Mesothelial cell of epicardium (in vitro differentiated cells): ENCODE data around the gene ROR2. TPM values are rescaled to one million over a fixed set of nuclear protein-coding genes. Genes with fewer than 3 reads are reported as not detected.

Experiments used
- DNase-seq, 2 experiments: peaks; one replicate each; pipeline ENCODE4 v3.0.0; 2021; ENCODE audit warnings: low spot score in 2 of 2; ENCODE audit not compliant: unreplicated experiment in 2 of 2
- H3K27ac Mint-ChIP-seq: 2 replicates; pipeline ENCODE4 v1.8.0; 2021; ENCODE audit warnings: mixed read lengths
- H3K27me3 Mint-ChIP-seq: 2 replicates; pipeline ENCODE4 v1.8.0; 2021; ENCODE audit warnings: low read depth, mixed read lengths
- H3K36me3 Mint-ChIP-seq: 2 replicates; pipeline ENCODE4 v1.8.0; 2021; ENCODE audit warnings: mixed read lengths
- H3K4me1 Mint-ChIP-seq: 2 replicates; pipeline ENCODE4 v1.8.0; 2021; ENCODE audit warnings: mixed read lengths
- H3K4me3 Mint-ChIP-seq: 2 replicates; pipeline ENCODE4 v1.8.0; 2021; ENCODE audit warnings: mild to moderate bottlenecking, moderate library complexity, mixed read lengths
- H3K9me3 Mint-ChIP-seq: 2 replicates; pipeline ENCODE4 v1.8.0; 2021; ENCODE audit warnings: mixed read lengths
- total RNA-seq: library from RNA; stranded (reverse); gene quantifications from 3 replicates; pipeline ENCODE4 v1.2.1, GENCODE V29; 2021
- TF ChIP-seq, protein P1 (sequence below): fragments of 200-600 bp; sonication (generic); IDR thresholded peaks from one replicate; pipeline ENCODE4 v1.5.0; 2021; ENCODE audit warnings: antibody characterized with exemption; ENCODE audit not compliant: unreplicated experiment

The ROR2 gene
- total RNA-seq, 1 donor from 2014 or later = 41.0 TPM

DNA sequence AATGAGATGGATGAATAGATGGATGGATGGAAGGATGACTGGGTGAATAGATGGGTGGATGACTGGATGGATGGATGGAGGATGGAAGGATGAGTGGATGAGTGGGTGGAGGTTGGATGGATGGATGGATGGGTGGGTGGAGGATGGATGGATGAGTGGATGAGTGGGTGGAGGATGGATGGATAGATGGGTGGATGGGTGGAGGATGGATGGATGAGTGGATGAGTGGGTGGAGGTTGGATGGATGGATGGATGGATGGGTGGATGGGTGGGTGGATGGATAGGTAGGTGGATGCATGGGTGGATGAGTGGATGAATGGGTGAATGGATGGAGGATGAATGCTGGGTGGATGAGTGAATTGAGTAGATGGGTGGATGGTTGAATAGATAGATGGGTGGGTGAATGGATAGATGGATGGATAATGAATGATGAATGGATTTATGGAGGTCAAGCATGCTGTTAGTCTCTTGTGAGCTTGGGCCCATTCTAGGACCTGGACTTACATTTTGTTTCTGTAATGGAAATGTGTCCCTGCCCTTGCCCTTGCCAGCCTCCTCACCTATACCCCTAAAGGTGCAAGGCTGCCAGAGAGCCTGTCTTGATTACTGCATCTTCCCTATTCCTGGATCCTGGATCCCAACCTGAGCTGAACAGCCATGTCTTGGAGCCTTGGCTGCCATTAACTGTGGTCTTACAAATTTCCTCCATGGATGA is 366.7 kb downstream of the ROR2 start:
- TF ChIP-seq, protein P1, sequence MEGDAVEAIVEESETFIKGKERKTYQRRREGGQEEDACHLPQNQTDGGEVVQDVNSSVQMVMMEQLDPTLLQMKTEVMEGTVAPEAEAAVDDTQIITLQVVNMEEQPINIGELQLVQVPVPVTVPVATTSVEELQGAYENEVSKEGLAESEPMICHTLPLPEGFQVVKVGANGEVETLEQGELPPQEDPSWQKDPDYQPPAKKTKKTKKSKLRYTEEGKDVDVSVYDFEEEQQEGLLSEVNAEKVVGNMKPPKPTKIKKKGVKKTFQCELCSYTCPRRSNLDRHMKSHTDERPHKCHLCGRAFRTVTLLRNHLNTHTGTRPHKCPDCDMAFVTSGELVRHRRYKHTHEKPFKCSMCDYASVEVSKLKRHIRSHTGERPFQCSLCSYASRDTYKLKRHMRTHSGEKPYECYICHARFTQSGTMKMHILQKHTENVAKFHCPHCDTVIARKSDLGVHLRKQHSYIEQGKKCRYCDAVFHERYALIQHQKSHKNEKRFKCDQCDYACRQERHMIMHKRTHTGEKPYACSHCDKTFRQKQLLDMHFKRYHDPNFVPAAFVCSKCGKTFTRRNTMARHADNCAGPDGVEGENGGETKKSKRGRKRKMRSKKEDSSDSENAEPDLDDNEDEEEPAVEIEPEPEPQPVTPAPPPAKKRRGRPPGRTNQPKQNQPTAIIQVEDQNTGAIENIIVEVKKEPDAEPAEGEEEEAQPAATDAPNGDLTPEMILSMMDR = no peak
- no peaks in the 10 kb centered on the region for H3K36me3 Mint-ChIP-seq
- H3K4me3 Mint-ChIP-seq = no peak overlapping the region
- no peaks in the 10 kb centered on the region for H3K9me3 Mint-ChIP-seq
- H3K27ac Mint-ChIP-seq = no peak overlapping the region
- no peaks in the 10 kb centered on the region for H3K27me3 Mint-ChIP-seq
- no peak for DNase-seq
- H3K4me1 Mint-ChIP-seq = no peaks in the 10 kb centered on the region

DNA sequence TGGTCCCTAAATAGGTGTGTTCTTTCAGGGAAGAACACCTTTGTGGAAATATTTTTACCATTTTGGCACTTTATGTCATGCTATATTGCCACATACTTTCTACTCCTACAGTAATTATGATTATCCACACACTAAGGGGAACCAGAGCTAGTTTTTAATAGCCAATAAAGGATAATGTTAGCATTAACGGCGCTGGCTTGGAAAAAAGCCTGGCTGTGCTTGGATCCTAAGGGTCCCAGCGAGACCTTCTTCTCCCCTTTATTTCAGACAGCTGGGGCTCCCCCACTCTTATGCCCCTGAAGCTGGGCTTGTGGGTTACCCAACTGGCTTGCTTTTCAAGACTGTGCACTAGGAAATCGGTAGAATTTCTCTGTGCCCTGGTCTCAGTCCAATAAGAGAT is 367.8 kb downstream of the ROR2 start:
- no peaks in the 10 kb centered on the region for H3K9me3 Mint-ChIP-seq
- no peak for DNase-seq

GRCh38 chr9:91580136-91580535 is 369.9 kb downstream of the ROR2 start:
- Mint-ChIP-seq H3K36me3 (no peaks in the 10 kb centered on the region), H3K9me3 (no peaks in the 10 kb centered on the region), H3K27me3 (no peaks in the 10 kb centered on the region), H3K27ac (no peak overlapping the region), H3K4me3 (no peak overlapping the region), H3K4me1 (no peaks in the 10 kb centered on the region)
- DNase-seq = no peak
- TF ChIP-seq, protein P1 = no peak

More for the DNA sequence above, 367.8 kb downstream of the ROR2 start:
- H3K27ac Mint-ChIP-seq = no peak overlapping the region
- H3K4me1 Mint-ChIP-seq = no peaks in the 10 kb centered on the region
- H3K4me3 Mint-ChIP-seq = no peak overlapping the region
- TF ChIP-seq, protein P1 = no peak
- H3K36me3 Mint-ChIP-seq = no peaks in the 10 kb centered on the region
- H3K27me3 Mint-ChIP-seq = no peaks in the 10 kb centered on the region

- Mint-ChIP-seq H3K9me3 (no peaks in the 10 kb centered on the region), H3K27me3 (no peaks in the 10 kb centered on the region), H3K4me3 (no peak overlapping the region), H3K36me3 (no peaks in the 10 kb centered on the region), H3K27ac (no peak overlapping the region), H3K4me1 (no peaks in the 10 kb centered on the region)
- TF ChIP-seq, protein P1 = no peak
- DNase-seq = no peak
Measured at GRCh38 chr9:91578911-91579310, 371.1 kb downstream of the ROR2 start.

DNA sequence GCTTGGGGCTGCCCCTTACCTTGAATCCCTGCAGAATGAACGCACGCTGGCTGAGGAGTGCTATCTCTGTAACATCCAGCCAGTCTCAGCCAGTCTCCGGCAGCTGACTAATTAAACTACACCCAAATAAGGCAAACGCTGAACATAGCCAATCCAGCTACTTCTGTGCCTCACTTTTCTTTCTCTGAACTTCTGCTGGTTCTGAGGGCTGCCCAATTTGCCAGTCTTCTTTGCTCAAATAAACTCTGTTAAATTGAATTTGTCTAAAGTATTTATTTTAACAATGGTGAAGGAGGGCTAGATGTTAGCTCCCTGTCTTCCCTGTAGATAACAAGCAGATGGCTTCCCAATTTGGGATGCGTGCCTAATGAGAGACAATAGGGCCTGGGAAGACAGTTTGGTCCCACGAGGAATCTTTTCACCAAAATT is 372.4 kb downstream of the ROR2 start:
- H3K4me1 Mint-ChIP-seq = peaks cover under 1% of the 10 kb centered on the region
- H3K27me3 Mint-ChIP-seq = no peaks in the 10 kb centered on the region
- no peak for DNase-seq
- H3K27ac Mint-ChIP-seq = no peak overlapping the region
- H3K36me3 Mint-ChIP-seq = no peaks in the 10 kb centered on the region
- H3K9me3 Mint-ChIP-seq = no peaks in the 10 kb centered on the region
- TF ChIP-seq, protein P1 = no peak
- no peak overlapping the region for H3K4me3 Mint-ChIP-seq
